IPS-18a (cell line): Measurements from ENCODE around the gene CTDSPL.

Experiments used
- H3K27ac ChIP-seq: one replicate; pipeline ENCODE4 v1.5.1; 2013; ENCODE audit warnings: low read length
- H3K27me3 ChIP-seq: one replicate; pipeline ENCODE4 v1.6.1; 2013; ENCODE audit warnings: mild to moderate bottlenecking, low read length; ENCODE audit not compliant: control insufficient read depth, insufficient read depth
- H3K36me3 ChIP-seq: one replicate; pipeline ENCODE4 v1.6.1; 2013; ENCODE audit warnings: low read depth, low read length; ENCODE audit not compliant: control insufficient read depth
- H3K4me1 ChIP-seq: one replicate; pipeline ENCODE4 v1.6.1; 2013; ENCODE audit warnings: low read depth, low read length; ENCODE audit not compliant: control insufficient read depth
- H3K4me3 ChIP-seq: one replicate; pipeline ENCODE4 v1.5.1; 2013; ENCODE audit warnings: low read length
- H3K9ac ChIP-seq: one replicate; pipeline ENCODE4 v1.6.1; 2013; ENCODE audit warnings: mild to moderate bottlenecking, low read length, moderate library complexity
- H3K9me3 ChIP-seq: one replicate; pipeline ENCODE4 v1.6.1; 2013; ENCODE audit warnings: low read depth, low read length; ENCODE audit not compliant: control insufficient read depth

CTDSPL gene

GRCh38 chr3:37898424-37898823 is 36.7 kb downstream of the CTDSPL start:
- Histone ChIP-seq H3K27me3 (no peaks in the 10 kb centered on the region), H3K9ac (no peak overlapping the region), H3K27ac (no peak overlapping the region), H3K4me3 (no peak overlapping the region), H3K36me3 (no peaks in the 10 kb centered on the region), H3K4me1 (peaks cover 9% of the 10 kb centered on the region), H3K9me3 (no peaks in the 10 kb centered on the region)

DNA sequence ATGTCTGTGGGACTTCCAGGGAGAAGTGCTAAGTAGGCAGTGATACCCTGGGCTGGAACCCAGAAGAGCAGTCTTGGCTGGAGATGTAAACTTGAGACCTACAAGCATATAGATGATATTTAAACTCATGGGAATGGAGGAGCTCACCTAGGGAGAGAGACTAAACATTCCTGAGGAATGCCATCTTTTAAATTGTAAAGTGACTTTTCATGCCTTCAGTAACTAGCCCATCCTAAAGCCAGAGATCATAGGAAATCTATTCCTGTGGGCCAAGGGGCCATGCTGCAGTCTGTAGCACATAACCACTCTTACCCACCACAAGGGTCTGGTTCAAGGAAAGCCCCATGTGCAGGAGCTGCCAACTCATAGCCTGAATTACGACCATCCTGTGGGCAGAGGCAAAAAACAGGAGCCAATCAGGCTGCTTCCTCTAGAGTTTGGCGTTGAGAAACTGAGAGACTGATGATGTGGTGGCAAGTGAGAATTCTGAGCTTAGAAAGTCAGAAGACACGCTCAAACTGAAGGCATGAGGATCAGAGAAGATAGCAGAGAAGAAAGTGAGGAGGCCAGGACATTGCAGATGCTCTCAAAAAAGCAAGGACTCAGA is 37.5 kb downstream of the CTDSPL start:
- Histone ChIP-seq H3K4me3 (no peak overlapping the region), H3K9me3 (no peaks in the 10 kb centered on the region), H3K27ac (no peak overlapping the region), H3K27me3 (no peaks in the 10 kb centered on the region), H3K36me3 (no peaks in the 10 kb centered on the region), H3K9ac (no peak overlapping the region), H3K4me1 (peaks cover 10% of the 10 kb centered on the region)

DNA sequence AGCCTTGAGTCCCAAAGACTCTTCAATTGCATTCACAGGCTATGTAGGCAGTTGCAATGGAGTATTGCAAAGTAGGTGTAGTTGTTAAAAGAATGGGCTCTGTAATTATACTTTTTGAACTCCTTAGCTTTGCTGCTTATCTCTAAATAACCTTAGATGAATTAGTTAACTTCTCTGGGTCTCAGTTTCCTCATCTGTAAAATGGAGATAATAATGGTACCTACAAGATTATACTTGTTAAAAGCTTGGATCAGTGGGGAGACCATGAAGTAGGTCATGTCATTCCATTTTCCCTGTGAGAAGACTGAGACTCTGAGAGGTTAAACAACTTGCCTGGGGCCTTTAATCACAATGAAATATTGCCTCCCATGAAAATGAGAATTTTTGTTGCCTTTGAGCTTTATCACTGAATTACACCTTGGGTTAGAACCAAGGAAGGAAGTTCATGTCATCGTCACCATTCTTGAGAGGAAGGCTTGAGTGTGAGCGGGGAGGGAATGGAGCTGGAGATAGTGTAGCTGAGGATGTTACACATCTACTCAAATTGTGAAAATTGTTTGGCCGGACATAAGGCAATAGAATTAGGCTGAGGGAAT is 38.1 kb downstream of the CTDSPL start:
- Histone ChIP-seq H3K27ac (no peak overlapping the region), H3K4me1 (peaks cover 16% of the 10 kb centered on the region), H3K36me3 (no peaks in the 10 kb centered on the region), H3K9me3 (no peaks in the 10 kb centered on the region), H3K4me3 (no peak overlapping the region), H3K9ac (no peak overlapping the region), H3K27me3 (no peaks in the 10 kb centered on the region)

GRCh38 chr3:37901721-37902120 is 40.0 kb downstream of the CTDSPL start:
- H3K27ac ChIP-seq, result no peak overlapping the region
- peaks cover 35% of the 10 kb centered on the region for H3K4me1 ChIP-seq
- no peaks in the 10 kb centered on the region for H3K9me3 ChIP-seq
- no peak overlapping the region for H3K4me3 ChIP-seq
- no peaks in the 10 kb centered on the region for H3K27me3 ChIP-seq
- no peaks in the 10 kb centered on the region for H3K36me3 ChIP-seq
- H3K9ac ChIP-seq, result no peak overlapping the region

- H3K4me1 ChIP-seq, result peaks cover 35% of the 10 kb centered on the region
- H3K36me3 ChIP-seq, result no peaks in the 10 kb centered on the region
- no peak overlapping the region for H3K27ac ChIP-seq
- H3K4me3 ChIP-seq, result no peak overlapping the region
- H3K27me3 ChIP-seq, result no peaks in the 10 kb centered on the region
- H3K9ac ChIP-seq, result no peak overlapping the region
- no peaks in the 10 kb centered on the region for H3K9me3 ChIP-seq
Observed at GRCh38 chr3:37902674-37903073, 41.0 kb downstream of the CTDSPL start.

- Histone ChIP-seq H3K36me3 (no peaks in the 10 kb centered on the region), H3K9ac (no peak overlapping the region), H3K27ac (no peak overlapping the region), H3K4me3 (no peak overlapping the region), H3K27me3 (no peaks in the 10 kb centered on the region), H3K4me1 (peaks cover 35% of the 10 kb centered on the region), H3K9me3 (no peaks in the 10 kb centered on the region)
Observed at GRCh38 chr3:37903320-37903719, 41.6 kb downstream of the CTDSPL start.

DNA sequence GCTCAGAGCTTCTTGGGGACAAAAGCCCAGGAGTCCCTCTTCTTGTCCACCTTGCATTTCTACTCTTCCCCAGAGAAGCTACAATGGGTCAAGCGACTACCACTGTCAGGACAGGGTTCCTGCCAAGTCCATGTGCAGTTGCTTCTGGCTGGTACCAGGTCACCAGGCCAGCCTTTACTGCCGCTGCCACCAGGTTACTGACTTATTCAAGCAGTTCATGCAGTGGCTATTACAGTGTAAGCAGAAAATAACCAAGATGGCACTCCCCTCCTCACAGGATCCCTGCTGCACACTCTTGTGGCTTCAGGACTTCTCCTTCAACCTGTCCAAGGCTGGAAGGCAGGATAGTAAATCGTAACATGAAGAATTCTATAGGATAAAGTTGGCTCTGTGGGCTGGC is 42.1 kb downstream of the CTDSPL start:
- Histone ChIP-seq H3K4me1 (peaks cover 34% of the 10 kb centered on the region), H3K4me3 (no peak overlapping the region), H3K9me3 (no peaks in the 10 kb centered on the region), H3K27ac (no peak overlapping the region), H3K36me3 (no peaks in the 10 kb centered on the region), H3K9ac (no peak overlapping the region), H3K27me3 (no peaks in the 10 kb centered on the region)

GRCh38 chr3:37904601-37905000 is 42.9 kb downstream of the CTDSPL start:
- H3K36me3 ChIP-seq, result no peaks in the 10 kb centered on the region
- H3K9ac ChIP-seq, result no peak overlapping the region
- no peaks in the 10 kb centered on the region for H3K9me3 ChIP-seq
- peak overlapping the region; percentile 12 for H3K27ac ChIP-seq
- H3K4me1 ChIP-seq, result peaks cover 27% of the 10 kb centered on the region
- no peak overlapping the region for H3K4me3 ChIP-seq
- H3K27me3 ChIP-seq, result no peaks in the 10 kb centered on the region

DNA sequence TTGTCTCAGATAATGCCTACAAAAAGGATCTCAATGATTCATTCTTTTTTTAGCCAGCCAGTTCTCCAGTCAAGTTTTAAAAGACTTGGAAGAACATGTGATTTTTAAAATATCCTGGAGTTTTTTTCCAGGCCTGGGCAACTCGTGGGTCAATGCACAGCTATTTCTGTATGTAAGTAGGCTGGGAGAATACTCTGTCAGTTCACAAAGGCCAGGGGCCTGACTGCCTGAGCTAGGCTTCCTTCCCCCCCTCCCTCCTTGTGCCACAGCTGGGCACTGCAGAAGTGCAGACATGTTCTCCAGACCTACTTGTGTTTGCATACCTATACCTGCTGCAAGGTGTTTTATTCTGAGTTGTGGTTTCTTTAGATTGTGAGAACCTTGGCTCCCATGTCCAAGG is 43.7 kb downstream of the CTDSPL start:
- Histone ChIP-seq H3K27ac (no peak overlapping the region), H3K9ac (no peak overlapping the region), H3K27me3 (no peaks in the 10 kb centered on the region), H3K36me3 (no peaks in the 10 kb centered on the region), H3K4me3 (no peak overlapping the region), H3K9me3 (no peaks in the 10 kb centered on the region), H3K4me1 (peaks cover 27% of the 10 kb centered on the region)

DNA sequence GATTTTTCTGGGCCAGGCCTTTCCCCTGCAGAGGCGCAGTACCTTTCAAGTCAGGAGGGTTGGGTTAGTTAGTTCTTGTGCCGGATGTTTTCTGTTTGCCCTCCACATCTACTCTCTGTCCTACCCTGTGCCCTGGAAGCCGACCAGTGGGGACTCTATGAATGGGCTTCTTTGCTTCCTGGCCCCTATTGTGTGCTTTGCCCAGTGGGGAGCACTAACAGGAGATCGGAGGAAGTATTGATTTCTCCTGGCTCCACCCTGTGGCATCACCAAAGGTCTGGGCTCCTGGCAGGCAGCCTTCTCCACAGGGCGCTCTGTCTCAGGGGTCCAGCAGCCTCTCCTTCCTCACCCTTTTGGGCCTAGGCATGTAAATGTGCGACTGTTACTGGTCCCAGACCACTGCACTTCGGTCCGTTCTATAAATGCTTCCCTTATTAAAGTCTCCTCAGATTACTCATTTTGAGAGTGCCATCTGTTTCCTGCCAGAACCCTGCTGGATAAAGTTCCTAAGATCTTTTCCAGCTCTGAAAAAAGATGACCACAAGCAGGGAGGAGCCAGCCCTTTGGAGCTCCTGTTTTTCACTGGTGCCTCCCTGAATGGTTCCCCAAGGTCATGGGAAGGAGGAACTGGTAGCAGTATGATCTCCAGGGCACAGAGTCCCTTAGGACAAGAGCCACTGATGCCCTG is 44.5 kb downstream of the CTDSPL start:
- Histone ChIP-seq H3K27ac (no peak overlapping the region), H3K27me3 (no peaks in the 10 kb centered on the region), H3K36me3 (no peaks in the 10 kb centered on the region), H3K9me3 (no peaks in the 10 kb centered on the region), H3K4me1 (peaks cover 27% of the 10 kb centered on the region), H3K9ac (no peak overlapping the region), H3K4me3 (no peak overlapping the region)

DNA sequence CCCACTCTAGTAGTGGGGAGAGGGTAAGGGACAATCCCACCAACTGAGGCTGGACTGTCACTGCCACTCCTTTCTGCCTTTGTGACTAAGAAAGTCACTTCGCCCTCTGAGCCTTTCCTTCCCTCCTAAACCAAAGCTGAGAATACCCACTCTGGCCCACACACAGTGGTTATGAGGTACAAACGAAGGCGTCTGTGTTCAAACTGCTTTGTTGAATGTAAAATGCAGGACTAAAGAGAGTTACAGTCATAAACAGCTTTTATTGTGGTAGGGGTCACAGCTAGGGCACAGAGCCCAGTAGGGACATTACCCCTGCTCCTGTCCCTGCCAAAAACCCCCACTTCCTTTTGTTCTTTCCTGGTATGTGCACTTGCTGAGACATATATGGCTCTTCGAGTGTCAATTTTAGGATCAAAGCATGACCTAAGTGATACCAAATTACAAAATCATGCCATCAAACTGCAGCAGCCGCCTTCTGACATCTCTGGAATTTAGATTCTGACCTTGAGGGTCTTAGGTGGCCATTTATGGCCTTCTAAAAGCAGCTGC is 45.1 kb downstream of the CTDSPL start:
- Histone ChIP-seq H3K27ac (no peak overlapping the region), H3K27me3 (no peaks in the 10 kb centered on the region), H3K9me3 (no peaks in the 10 kb centered on the region), H3K4me1 (peaks cover 27% of the 10 kb centered on the region), H3K4me3 (no peak overlapping the region), H3K36me3 (no peaks in the 10 kb centered on the region), H3K9ac (no peak overlapping the region)
